Thoracic aorta (tissue), 2 donors: ENCODE data around the gene MRPL32. TPM values are rescaled to one million over a fixed set of nuclear protein-coding genes. Genes with fewer than 3 reads are reported as not detected.

Source experiments
- ATAC-seq: fragments of 150-250 bp; one replicate; pipeline ENCODE4 v1.8.0; 2017; ENCODE audit warnings: low read depth; ENCODE audit not compliant: insufficient number of reproducible peaks, low FRiP score
- DNase-seq: peaks from one replicate; pipeline ENCODE4 v3.0.0-alpha.2; 2020; ENCODE audit warnings: low spot score
- H3K27ac ChIP-seq, 2 donors: fragments of 200-600 bp; sonication (generic); 1 replicate in 1 of 2; 2 replicates in 1 of 2; pipeline ENCODE4 v1.5.1; 2016; ENCODE audit warnings: mild to moderate bottlenecking in 2 of 2, moderate library complexity in 2 of 2
- H3K27me3 ChIP-seq: fragments of 200-600 bp; sonication (generic); replicated peaks from 2 replicates; pipeline ENCODE4 v1.6.0; 2016; ENCODE audit warnings: mild to moderate bottlenecking; ENCODE audit not compliant: insufficient read depth
- H3K36me3 ChIP-seq: fragments of 200-600 bp; sonication (generic); one replicate; pipeline ENCODE4 v1.5.1; 2016
- H3K4me1 ChIP-seq, 2 donors: fragments of 200-600 bp; sonication (generic); 1 replicate in 1 of 2; 2 replicates in 1 of 2; pipeline versions ENCODE4 v1.5.1 to v1.6.0; 2016; ENCODE audit warnings: low read depth in 2 of 2, mild to moderate bottlenecking in 1 of 2; ENCODE audit not compliant: control insufficient read depth in 1 of 2
- H3K4me3 ChIP-seq: fragments of 200-600 bp; sonication (generic); 2 replicates; pipeline ENCODE4 v1.5.1; 2016; ENCODE audit warnings: mild to moderate bottlenecking
- H3K9me3 ChIP-seq: fragments of 200-600 bp; sonication (generic); 2 replicates; pipeline ENCODE4 v1.5.1; 2016
- CTCF ChIP-seq: fragments of 200-600 bp; sonication (generic); IDR thresholded peaks from one replicate; pipeline ENCODE4 v1.5.1; 2019; ENCODE audit warnings: antibody characterized with exemption
- total RNA-seq, 2 donors: library from RNA; depleted of rRNA; stranded (reverse); fragments of >200 nt; gene quantifications; one replicate each; pipeline versions ENCODE4 v1.1.0 to v1.2.3, GENCODE V29; 2016

The MRPL32 gene
- total RNA-seq, 2 donors from 2014 or later = 38.3 to 54.8 TPM

GRCh38 chr7:42978496-42978895 lies 46.3 kb downstream of the MRPL32 start:
- H3K4me3 ChIP-seq = no peak overlapping the region
- no peak for TF ChIP-seq CTCF
- no peak overlapping the region for H3K27ac ChIP-seq
- no peaks in the 10 kb centered on the region for H3K36me3 ChIP-seq
- H3K9me3 ChIP-seq = no peaks in the 10 kb centered on the region
- DNase-seq (no peak), ATAC-seq (no peak)
- H3K4me1 ChIP-seq = no peaks in the 10 kb centered on the region
- no peaks in the 10 kb centered on the region for H3K27me3 ChIP-seq

GRCh38 chr7:42980084-42980483 lies 47.9 kb downstream of the MRPL32 start:
- Histone ChIP-seq H3K4me3 (no peak overlapping the region), H3K9me3 (peaks cover 4% of the 10 kb centered on the region), H3K4me1 (no peaks in the 10 kb centered on the region), H3K27ac (no peak overlapping the region), H3K36me3 (no peaks in the 10 kb centered on the region), H3K27me3 (no peaks in the 10 kb centered on the region)
- no peak for ATAC-seq
- no peak for DNase-seq
- no peak for TF ChIP-seq CTCF

GRCh38 chr7:42980514-42980913 lies 48.3 kb downstream of the MRPL32 start:
- ATAC-seq (no peak), DNase-seq (no peak)
- Histone ChIP-seq H3K36me3 (no peaks in the 10 kb centered on the region), H3K4me3 (no peak overlapping the region), H3K27ac (no peak overlapping the region), H3K9me3 (peaks cover 4% of the 10 kb centered on the region), H3K4me1 (no peaks in the 10 kb centered on the region), H3K27me3 (no peaks in the 10 kb centered on the region)
- TF ChIP-seq CTCF = no peak

GRCh38 chr7:42981601-42982000 lies 49.4 kb downstream of the MRPL32 start:
- Histone ChIP-seq H3K9me3 (peaks cover 4% of the 10 kb centered on the region), H3K27ac (no peak overlapping the region), H3K4me1 (no peaks in the 10 kb centered on the region), H3K36me3 (no peaks in the 10 kb centered on the region), H3K27me3 (no peaks in the 10 kb centered on the region), H3K4me3 (no peak overlapping the region)
- ATAC-seq (no peak), DNase-seq (no peak)
- TF ChIP-seq CTCF = no peak

GRCh38 chr7:42982604-42983115 lies 50.5 kb downstream of the MRPL32 start:
- DNase-seq (no peak), ATAC-seq (no peak)
- no peak for TF ChIP-seq CTCF

More at GRCh38 chr7:42982604-42983115, 50.5 kb downstream of the MRPL32 start:
- H3K4me1 ChIP-seq = no peaks in the 10 kb centered on the region
- H3K36me3 ChIP-seq = no peaks in the 10 kb centered on the region
- H3K4me3 ChIP-seq = no peak overlapping the region
- H3K27me3 ChIP-seq = no peaks in the 10 kb centered on the region
- H3K27ac ChIP-seq = no peak overlapping the region
- peaks cover 4% of the 10 kb centered on the region for H3K9me3 ChIP-seq
